ENCODE data around the gene CRYBA2. TPM values are rescaled to one million over a fixed set of nuclear protein-coding genes. Genes with fewer than 3 reads are reported as not detected.

The CRYBA2 gene
- total RNA-seq, 1 donor: 1.3 TPM

GRCh38 chr2:218946621-218947020, 46.6 kb downstream of the CRYBA2 start:
- no peak for DNase-seq (ENCODE audit: low read depth)
- no peak for TF ChIP-seq CTCF (IDR thresholded peaks at IDR 0.05; ENCODE audit: insufficient read depth, low read depth, low read length)
- H3K4me3 ChIP-seq (ENCODE audit: low read depth, low read length): no peak overlapping the region

DNA sequence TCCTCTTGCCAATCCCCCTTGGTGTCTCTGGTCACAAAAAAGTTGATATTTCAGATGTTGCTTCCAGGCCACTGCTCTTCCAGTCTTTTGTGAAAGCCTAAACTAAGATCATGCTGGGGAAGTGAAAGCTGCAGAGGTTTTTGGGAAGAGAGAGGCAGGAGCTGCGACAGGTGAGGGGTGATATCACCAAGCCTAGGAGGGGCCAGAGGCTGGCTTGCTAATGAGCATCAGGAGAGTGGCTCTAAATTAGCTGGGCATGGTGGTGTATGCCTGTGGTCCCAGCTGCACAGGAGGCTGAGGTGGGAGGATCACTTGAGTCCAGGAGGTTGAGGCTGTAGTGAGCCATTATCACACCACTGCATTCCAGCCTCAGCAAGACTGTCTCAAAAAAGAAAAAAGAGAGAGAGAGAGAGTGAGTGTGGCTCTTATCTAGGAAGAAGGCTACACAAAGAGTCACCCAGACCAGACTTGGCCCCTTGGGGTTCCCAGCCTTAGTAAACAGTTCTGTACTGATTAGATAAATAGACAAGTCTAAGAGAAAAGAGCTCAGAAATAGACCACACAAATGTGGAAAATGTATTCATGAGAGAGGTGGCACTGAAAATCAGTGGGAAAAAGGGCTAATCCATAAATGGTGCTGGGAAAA, 48.3 kb downstream of the CRYBA2 start:
- H3K4me3 ChIP-seq (ENCODE audit: low read depth, low read length): no peak overlapping the region
- no peak for TF ChIP-seq CTCF (IDR thresholded peaks at IDR 0.05; ENCODE audit: insufficient read depth, low read depth, low read length)

More for the DNA sequence above, 48.3 kb downstream of the CRYBA2 start:
- DNase-seq (ENCODE audit: low read depth): no peak

Small RNA genes within 50 kb of the gene (small RNA-seq; reads per million reads assigned to genes)
- not detected for gene MIR375

Other genes with a start within 250 kb of the CRYBA2 start
- gene CYP27A1, start 211.3 kb downstream of the CRYBA2 start, total RNA-seq: 4.7 and 16.1 TPM in 2 replicates
- not detected in 2 replicates for gene PRKAG3, start 161.6 kb downstream of the CRYBA2 start, total RNA-seq
- not detected in 2 replicates for gene WNT6, start 133.6 kb downstream of the CRYBA2 start, total RNA-seq
- not detected in 2 replicates for gene WNT10A, start 112.6 kb downstream of the CRYBA2 start, total RNA-seq
- gene CDK5R2, start 33.8 kb downstream of the CRYBA2 start, total RNA-seq: not detected in 2 replicates
- gene FEV, start 8.2 kb downstream of the CRYBA2 start, total RNA-seq: not detected in 2 replicates
- not detected in 2 replicates for gene CFAP65, start 48.1 kb upstream of the CRYBA2 start, total RNA-seq
- gene IHH, start 67.5 kb upstream of the CRYBA2 start, total RNA-seq: not detected in 2 replicates
- gene NHEJ1, start 167.4 kb upstream of the CRYBA2 start, total RNA-seq: 21.9 and 24.2 TPM in 2 replicates
- gene SLC23A3, start 176.6 kb upstream of the CRYBA2 start, total RNA-seq: 0.64 and 0.86 TPM in 2 replicates
- gene CNPPD1, start 183.5 kb upstream of the CRYBA2 start, total RNA-seq: 17.7 and 19.6 TPM in 2 replicates
- 57.4 and 62.5 TPM in 2 replicates for gene RETREG2, start 184.9 kb upstream of the CRYBA2 start, total RNA-seq
- gene ZFAND2B, start 213.4 kb upstream of the CRYBA2 start, total RNA-seq: 25.5 and 29.3 TPM in 2 replicates
- 17.7 and 31.1 TPM in 2 replicates for gene ABCB6, start 225.5 kb upstream of the CRYBA2 start, total RNA-seq
- 36.7 and 38.4 TPM in 2 replicates for gene ATG9A, start 236.2 kb upstream of the CRYBA2 start, total RNA-seq
- gene ANKZF1, start 236.4 kb upstream of the CRYBA2 start, total RNA-seq: 22.0 and 22.9 TPM in 2 replicates